Measurements from ENCODE around the gene JAZF1. TPM values are rescaled to one million over a fixed set of nuclear protein-coding genes. Genes with fewer than 3 reads are reported as not detected.

Gene JAZF1
- total and polyA plus RNA-seq, 8 donors = 4.0 to 13.9 (median 6.0) TPM

GRCh38 chr7:28083998-28084985 is 96.3 kb downstream of the JAZF1 start:
- TF ChIP-seq CTCF (IDR thresholded peaks at IDR 0.05) = no peak

GRCh38 chr7:28083164-28083997 is 97.2 kb downstream of the JAZF1 start:
- H3K27ac ChIP-seq = no peak overlapping the region
- ATAC-seq (peak in 2 of 4 donors; percentile 36 to 65), FAIRE-seq (no peak), DNase-seq (no peak)
- H3K4me1 ChIP-seq = no peaks in the 10 kb centered on the region
- TF ChIP-seq CTCF (IDR thresholded peaks at IDR 0.05) = no peak
- intact Hi-C loops (cut with DNase I) = no loop called here
- H3K36me3 ChIP-seq = no peaks in the 10 kb centered on the region
- no peak overlapping the region for H3K4me3 ChIP-seq
- H3K9me3 ChIP-seq = no peaks in the 10 kb centered on the region
- WGBS, 2 donors = 88 to 94% methylated on average over 8 of the region's 8 CpGs
- no peaks in the 10 kb centered on the region for H3K27me3 ChIP-seq

More at GRCh38 chr7:28083998-28084985, 96.3 kb downstream of the JAZF1 start:
- Histone ChIP-seq H3K36me3 (no peaks in the 10 kb centered on the region), H3K4me1 (no peaks in the 10 kb centered on the region), H3K9me3 (no peaks in the 10 kb centered on the region), H3K27me3 (no peaks in the 10 kb centered on the region), H3K27ac (no peak overlapping the region), H3K4me3 (no peak overlapping the region)
- DNase-seq = no peak
- intact Hi-C loops (cut with DNase I) = no loop called here
- WGBS, 2 donors = 89 to 93% methylated on average over 6 of the region's 6 CpGs
- ATAC-seq = no peak
- FAIRE-seq = no peak

GRCh38 chr7:28082071-28082470 is 98.5 kb downstream of the JAZF1 start:
- no peak for TF ChIP-seq CTCF (IDR thresholded peaks at IDR 0.05)
- ATAC-seq = no peak
- 93 to 100% methylated on average over 5 of the region's 5 CpGs for WGBS, 2 donors
- intact Hi-C loops (cut with DNase I) = no loop called here
- H3K4me3 ChIP-seq = no peak overlapping the region
- no peaks in the 10 kb centered on the region for H3K27me3 ChIP-seq
- FAIRE-seq = no peak
- no peak overlapping the region for H3K27ac ChIP-seq
- no peaks in the 10 kb centered on the region for H3K36me3 ChIP-seq
- H3K4me1 ChIP-seq = peaks cover 0 to 5% (median 0%) of the 10 kb centered on the region in 3 donors
- H3K9me3 ChIP-seq = no peaks in the 10 kb centered on the region
- DNase-seq = no peak

- Histone ChIP-seq H3K4me3 (no peak overlapping the region), H3K27me3 (no peaks in the 10 kb centered on the region), H3K4me1 (peaks cover 0 to 7% (median 0%) of the 10 kb centered on the region in 3 donors), H3K9me3 (no peaks in the 10 kb centered on the region), H3K36me3 (no peaks in the 10 kb centered on the region), H3K27ac (no peak overlapping the region)
- FAIRE-seq (no peak), ATAC-seq (no peak), DNase-seq (no peak)
- no peak for TF ChIP-seq CTCF (IDR thresholded peaks at IDR 0.05)
- intact Hi-C loops (cut with DNase I) = no loop called here
- WGBS, 2 donors = 82 to 83% methylated on average over 5 of the region's 5 CpGs
Observed at GRCh38 chr7:28081016-28081415, 99.6 kb downstream of the JAZF1 start.

Measured in pancreas (tissue), 10 donors.